GM23248 (cell line): ENCODE results near the gene KATNB1. TPM values are rescaled to one million over a fixed set of nuclear protein-coding genes. Genes with fewer than 3 reads are reported as not detected.
"Not testable (repeated sequence)": the region's sequence is repeated elsewhere in the genome, so short reads cannot be mapped to it uniquely, and the experiment has no call there.

Experiments used
- DNase-seq: peaks from one replicate; pipeline ENCODE4 v3.0.0-alpha.2; 2015
- H2AFZ ChIP-seq: fragments of 200-600 bp; sonication (generic); 2 replicates; pipeline ENCODE4 v1.6.1; 2016; ENCODE audit warnings: antibody characterized with exemption
- H3F3A ChIP-seq: fragments of 200-600 bp; sonication (generic); 2 replicates; pipeline ENCODE4 v1.6.1; 2016; ENCODE audit warnings: mild to moderate bottlenecking, antibody characterized with exemption, mixed run types; ENCODE audit not compliant: insufficient read depth
- H3K27ac ChIP-seq: fragments of 200-600 bp; sonication (generic); 2 replicates; pipeline ENCODE4 v1.5.1; 2016; ENCODE audit warnings: mild to moderate bottlenecking
- H3K27me3 ChIP-seq: fragments of 200-600 bp; sonication (generic); replicated peaks from 2 replicates; pipeline ENCODE4 v1.6.1; 2016; ENCODE audit warnings: mild to moderate bottlenecking; ENCODE audit not compliant: insufficient read depth
- H3K36me3 ChIP-seq: fragments of 200-600 bp; sonication (generic); 2 replicates; pipeline ENCODE4 v1.6.1; 2016; ENCODE audit warnings: low read depth, mild to moderate bottlenecking
- H3K4me1 ChIP-seq: fragments of 200-600 bp; sonication (generic); 2 replicates; pipeline ENCODE4 v1.6.1; 2016; ENCODE audit warnings: mild to moderate bottlenecking; ENCODE audit not compliant: insufficient read depth
- H3K4me2 ChIP-seq: fragments of 200-600 bp; sonication (generic); one replicate; pipeline ENCODE4 v1.6.1; 2016; ENCODE audit warnings: mild to moderate bottlenecking; ENCODE audit not compliant: unreplicated experiment
- H3K4me3 ChIP-seq: fragments of 200-600 bp; sonication (generic); 2 replicates; pipeline ENCODE4 v1.5.1; 2016; ENCODE audit warnings: mild to moderate bottlenecking
- H3K79me2 ChIP-seq: fragments of 200-600 bp; sonication (generic); 2 replicates; pipeline ENCODE4 v1.6.1; 2016; ENCODE audit warnings: mild to moderate bottlenecking; ENCODE audit not compliant: insufficient read depth
- H3K9ac ChIP-seq: fragments of 200-600 bp; sonication (generic); 2 replicates; pipeline ENCODE4 v1.6.1; 2016; ENCODE audit warnings: mild to moderate bottlenecking
- H3K9me2 ChIP-seq: fragments of 200-600 bp; sonication (generic); 2 replicates; pipeline ENCODE4 v1.6.1; 2016; ENCODE audit warnings: mixed run types, mild to moderate bottlenecking, moderate library complexity; ENCODE audit not compliant: insufficient read depth
- H3K9me3 ChIP-seq: fragments of 200-600 bp; sonication (generic); one replicate; pipeline ENCODE4 v1.6.1; 2017; ENCODE audit warnings: low read depth
- H4K20me1 ChIP-seq: fragments of 200-600 bp; sonication (generic); 2 replicates; pipeline ENCODE4 v1.6.0; 2016; ENCODE audit not compliant: insufficient read depth
- EZH2 ChIP-seq: fragments of 200-600 bp; sonication (generic); IDR thresholded peaks from 2 replicates; pipeline ENCODE4 v1.6.1; 2018; ENCODE audit warnings: antibody characterized with exemption, mild to moderate bottlenecking; ENCODE audit not compliant: insufficient read depth, poor library complexity, severe bottlenecking
- EZH2phosphoT487 ChIP-seq: fragments of 200-600 bp; sonication (generic); IDR thresholded peaks from 2 replicates; pipeline ENCODE4 v1.6.1; 2018; ENCODE audit warnings: antibody characterized with exemption, moderate library complexity, mild to moderate bottlenecking, low read depth; ENCODE audit not compliant: insufficient read depth
- WGBS, 2 experiments: methylation state at CpG; one replicate each; pipeline ENCODE4 v1.1.6; 2015 to 2017; ENCODE audit warnings: low lambda C conversion rate in 2 of 2, low coverage in 1 of 2; ENCODE audit errors: missing lambda C conversion rate in 2 of 2; 5-methylcytosine and 5-hydroxymethylcytosine counted together
- in situ Hi-C: fragments of 300-500 bp; cut with MboI; formaldehyde crosslinking; loops from 2 replicates; pipeline ENCODE4 v1.15.0; 2020
- polyA plus RNA-seq: library from polyadenylated mRNA; unstranded; fragments of >200 nt; fragmentation: Nextera tagmentation; extraction: Ambion mirVana; gene quantifications from 2 replicates; pipeline ENCODE4 v1.2.1, GENCODE V29; 2016
- total RNA-seq: library from RNA; depleted of rRNA; stranded (reverse); fragments of >200 nt; shearing (Covaris generic); gene quantifications from 2 replicates; pipeline ENCODE4 v1.2.3, GENCODE V29; 2014

KATNB1 gene
- total and polyA plus RNA-seq, 2 experiments from 2014 or later: 19.3 to 20.2 TPM

GRCh38 chr16:57774705-57775285 is 39.2 kb downstream of the KATNB1 start:
- Histone ChIP-seq H3K9me3 (no peaks in the 10 kb centered on the region), H3K79me2 (no peaks in the 10 kb centered on the region), H3K36me3 (peaks cover 10% of the 10 kb centered on the region; the same call in 1 of the 2 replicates), H3K4me1 (no peaks in the 10 kb centered on the region), H3K9me2 (no peaks in the 10 kb centered on the region), H3K4me3 (no peak overlapping the region), H3K4me2 (no peak overlapping the region), H4K20me1 (no peaks in the 10 kb centered on the region), H3K27ac (no peak overlapping the region), H3F3A (no peaks in the 10 kb centered on the region), H3K9ac (no peak overlapping the region), H2AFZ (no peak overlapping the region), H3K27me3 (no peaks in the 10 kb centered on the region)
- 98 to 99% methylated on average over 8 to 12 of the region's 12 CpGs for WGBS, 2 experiments
- TF ChIP-seq EZH2phosphoT487: no peak
- TF ChIP-seq EZH2: no peak
- in situ Hi-C loops: no loop called here
- DNase-seq: no peak

- no peaks in the 10 kb centered on the region for H4K20me1 ChIP-seq
- H3K36me3 ChIP-seq: peaks cover 6% of the 10 kb centered on the region; the same call in 1 of the 2 replicates
- H3K9me2 ChIP-seq: no peaks in the 10 kb centered on the region
- H3K9ac ChIP-seq: no peak overlapping the region
- no peaks in the 10 kb centered on the region for H3K27me3 ChIP-seq
- no peak overlapping the region for H2AFZ ChIP-seq
- TF ChIP-seq EZH2: no peak
- no peak for TF ChIP-seq EZH2phosphoT487
- in situ Hi-C loops: no loop called here
- H3K4me3 ChIP-seq: no peak overlapping the region
- H3F3A ChIP-seq: no peaks in the 10 kb centered on the region
- 78% methylated on average over 23 of the region's 23 CpGs for WGBS, 2 experiments
- H3K4me1 ChIP-seq: no peaks in the 10 kb centered on the region
- no peaks in the 10 kb centered on the region for H3K9me3 ChIP-seq
- H3K79me2 ChIP-seq: 0 out of 2 replicates have a peak, but pooled peaks cover 1% of the 10 kb centered on the region
- no peak overlapping the region for H3K27ac ChIP-seq
- DNase-seq: no peak
- no peak overlapping the region for H3K4me2 ChIP-seq
Measured at GRCh38 chr16:57775661-57776469, 40.3 kb downstream of the KATNB1 start.

GRCh38 chr16:57778658-57779057 is 43.1 kb downstream of the KATNB1 start:
- Histone ChIP-seq H3K9ac (no peak overlapping the region), H3K4me3 (no peak overlapping the region), H3K27me3 (no peaks in the 10 kb centered on the region), H3K9me2 (no peaks in the 10 kb centered on the region), H3K4me1 (no peaks in the 10 kb centered on the region), H3K36me3 (peaks cover 6% of the 10 kb centered on the region; the same call in 1 of the 2 replicates), H3K27ac (no peak overlapping the region), H3F3A (peaks cover 5% of the 10 kb centered on the region; the same call in 1 of the 2 replicates), H3K79me2 (peaks cover 11% of the 10 kb centered on the region; the same call in 1 of the 2 replicates), H2AFZ (no peak overlapping the region), H4K20me1 (no peaks in the 10 kb centered on the region), H3K9me3 (no peaks in the 10 kb centered on the region), H3K4me2 (no peak overlapping the region)
- DNase-seq: no peak
- in situ Hi-C loops: no loop called here
- 88 to 90% methylated on average over 5 of the region's 5 CpGs for WGBS, 2 experiments
- TF ChIP-seq EZH2 (no peak), EZH2phosphoT487 (no peak)

GRCh38 chr16:57779836-57780235 is 44.3 kb downstream of the KATNB1 start:
- H3K9me3 ChIP-seq, H3K9ac ChIP-seq, H3K4me2 ChIP-seq, H4K20me1 ChIP-seq, H3K27ac ChIP-seq, H3F3A ChIP-seq, H3K4me1 ChIP-seq, H3K27me3 ChIP-seq, H2AFZ ChIP-seq, in situ Hi-C loops, H3K4me3 ChIP-seq, DNase-seq, H3K36me3 ChIP-seq, H3K9me2 ChIP-seq: not testable (repeated sequence)
- peaks cover 11% of the 10 kb centered on the region; the same call in 1 of the 2 replicates for H3K79me2 ChIP-seq
- WGBS, 2 experiments: 95 to 96% methylated on average over 5 of the region's 5 CpGs
